Esophagus muscularis mucosa (tissue), 4 donors: Measurements from ENCODE around the gene P2RX2.

ENCODE experiments used
- CTCF ChIP-seq, 3 experiments: fragments of 200-600 bp in 2 of 3; fragments of 450-650 bp in 1 of 3; sonication (generic) in 2 of 3; IDR thresholded peaks; one replicate each; pipeline ENCODE4 v1.5.1; 2017 to 2019; ENCODE audit warnings: antibody characterized with exemption in 3 of 3, mild to moderate bottlenecking in 2 of 3, moderate library complexity in 1 of 3
- EP300 ChIP-seq: sonication (generic); formaldehyde crosslinking; IDR thresholded peaks from one replicate; pipeline ENCODE4 v1.6.1; 2017; ENCODE audit warnings: antibody characterized with exemption
- POLR2A ChIP-seq: fragments of 450-650 bp; IDR thresholded peaks from one replicate; pipeline ENCODE4 v1.6.1; 2017; ENCODE audit warnings: antibody characterized with exemption, moderate library complexity, mild to moderate bottlenecking, low read depth

DNA sequence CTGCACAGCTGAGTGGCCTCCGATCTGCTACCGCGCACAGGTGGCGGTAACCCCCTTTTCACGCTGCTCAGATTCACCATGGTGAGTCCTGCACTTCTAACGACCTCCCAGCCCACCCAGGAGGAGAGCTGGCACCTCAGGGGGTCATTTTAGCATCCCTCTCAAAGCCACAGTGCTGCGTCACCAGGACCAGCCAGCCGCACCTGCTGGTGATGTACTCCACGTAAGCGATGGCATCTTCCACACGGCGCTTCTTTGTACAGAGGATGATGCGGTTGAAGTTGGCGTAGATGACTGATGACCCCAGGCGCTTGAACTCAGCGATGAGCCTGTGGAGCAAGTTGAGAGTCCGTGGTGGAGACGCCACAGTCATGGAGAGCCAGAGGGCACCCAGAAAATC, 19.2 kb downstream of the P2RX2 start:
- no peak for TF ChIP-seq CTCF (IDR thresholded peaks at IDR 0.05)
- TF ChIP-seq POLR2A = no peak
- TF ChIP-seq EP300 = no peak
